HG03520 (cell line): ENCODE measurements around the gene ANKRD11.
"Not testable (repeated sequence)": the region's sequence is repeated elsewhere in the genome, so short reads cannot be mapped to it uniquely, and the experiment has no call there.

Experiments
- ATAC-seq: cut with Tn5 transposase; IDR thresholded peaks from one replicate; pipeline ENCODE4 v1.9.1; 2021; ENCODE audit warnings: mild to moderate bottlenecking, moderate library complexity; ENCODE audit not compliant: unreplicated experiment

ANKRD11 gene

GRCh38 chr16:89434490-89434889, 55.9 kb downstream of the ANKRD11 start:
- ATAC-seq: no peak

- not testable (repeated sequence) for ATAC-seq
Observed at GRCh38 chr16:89433363-89433984, 56.9 kb downstream of the ANKRD11 start.

- no peak for ATAC-seq
Observed at GRCh38 chr16:89431630-89432029, 58.7 kb downstream of the ANKRD11 start.

- ATAC-seq: no peak
Observed at GRCh38 chr16:89431158-89431584, 59.2 kb downstream of the ANKRD11 start.

- no peak for ATAC-seq
Observed at GRCh38 chr16:89430436-89431157, 59.8 kb downstream of the ANKRD11 start.

- not testable (repeated sequence) for ATAC-seq
Observed at GRCh38 chr16:89428605-89429004, 61.8 kb downstream of the ANKRD11 start.

- ATAC-seq: no peak
Observed at GRCh38 chr16:89426736-89427530, 63.4 kb downstream of the ANKRD11 start.

- no peak for ATAC-seq
Observed at GRCh38 chr16:89425523-89425922, 64.8 kb downstream of the ANKRD11 start.

- no peak for ATAC-seq
Observed at GRCh38 chr16:89423681-89424260, 66.6 kb downstream of the ANKRD11 start.

- ATAC-seq: peak; percentile 56
Observed at GRCh38 chr16:89422905-89423630, 67.3 kb downstream of the ANKRD11 start.

- peak; percentile 60 for ATAC-seq
Observed at GRCh38 chr16:89422527-89422904, 67.8 kb downstream of the ANKRD11 start.

- ATAC-seq: not testable (repeated sequence)
Observed at GRCh38 chr16:89421300-89421699, 69.1 kb downstream of the ANKRD11 start.

- ATAC-seq: no peak
Observed at GRCh38 chr16:89420204-89420603, 70.2 kb downstream of the ANKRD11 start.

- no peak for ATAC-seq
Observed at GRCh38 chr16:89418352-89418751, 72.0 kb downstream of the ANKRD11 start.

- ATAC-seq: no peak
Observed at GRCh38 chr16:89417352-89417751, 73.0 kb downstream of the ANKRD11 start.

- no peak for ATAC-seq
Observed at GRCh38 chr16:89413811-89414585, 76.4 kb downstream of the ANKRD11 start.

GRCh38 chr16:89412811-89413210, 77.5 kb downstream of the ANKRD11 start:
- ATAC-seq: no peak

- no peak for ATAC-seq
Observed at GRCh38 chr16:89411335-89411850, 79.0 kb downstream of the ANKRD11 start.

GRCh38 chr16:89410794-89411309, 79.5 kb downstream of the ANKRD11 start:
- ATAC-seq: no peak
